NCI-H2029 (cell line): ENCODE results near the gene PSTPIP2.
"Not testable (repeated sequence)": the region's sequence is repeated elsewhere in the genome, so short reads cannot be mapped to it uniquely, and the experiment has no call there.

Experiments used
- DNase-seq: peaks from one replicate; lab custom pipeline; 2025; lab: John Stamatoyannopoulos, UW

Gene PSTPIP2

DNA sequence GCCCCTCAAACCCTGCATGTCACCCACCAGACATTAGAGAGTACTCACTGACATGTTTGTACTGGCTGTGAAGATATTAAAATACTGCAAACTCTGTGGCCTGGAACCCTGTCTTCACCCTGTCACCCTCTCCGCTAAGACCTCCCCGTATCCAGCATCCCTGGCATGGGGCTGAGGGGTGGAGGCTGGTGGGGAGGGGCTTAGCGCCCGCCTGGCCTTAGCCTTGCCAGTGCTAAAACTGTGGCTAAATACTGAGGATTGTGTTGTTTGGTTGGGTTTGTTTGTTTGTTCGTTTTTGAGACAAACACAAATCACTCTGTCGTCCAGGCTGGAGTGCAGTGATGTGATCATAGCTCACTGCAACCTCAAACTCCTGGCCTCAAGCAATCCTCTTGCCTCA, 1.8 kb downstream of the PSTPIP2 start:
- no peak for DNase-seq

GRCh38 chr18:46069524-46069923, 2.5 kb downstream of the PSTPIP2 start:
- DNase-seq, result no peak

DNA sequence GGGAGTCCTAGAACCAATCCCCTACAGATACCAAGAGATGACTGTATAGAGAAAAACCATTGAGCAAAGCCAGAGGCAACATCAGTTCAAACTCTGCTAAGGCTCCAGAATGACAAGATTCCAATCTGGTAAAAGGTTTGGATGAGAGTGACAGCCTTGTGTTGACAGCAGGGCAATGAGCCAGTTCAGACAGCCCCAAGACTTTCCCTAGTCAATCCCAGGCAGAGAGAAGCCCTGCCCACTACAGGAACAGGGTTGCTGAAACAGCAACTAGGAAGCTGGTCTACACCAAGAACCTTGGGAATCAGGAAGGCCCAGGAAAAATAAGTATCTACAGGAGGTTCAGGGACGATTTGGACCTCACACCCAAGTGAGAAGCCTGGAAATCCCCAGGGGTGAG, 3.3 kb downstream of the PSTPIP2 start:
- DNase-seq, result no peak

DNA sequence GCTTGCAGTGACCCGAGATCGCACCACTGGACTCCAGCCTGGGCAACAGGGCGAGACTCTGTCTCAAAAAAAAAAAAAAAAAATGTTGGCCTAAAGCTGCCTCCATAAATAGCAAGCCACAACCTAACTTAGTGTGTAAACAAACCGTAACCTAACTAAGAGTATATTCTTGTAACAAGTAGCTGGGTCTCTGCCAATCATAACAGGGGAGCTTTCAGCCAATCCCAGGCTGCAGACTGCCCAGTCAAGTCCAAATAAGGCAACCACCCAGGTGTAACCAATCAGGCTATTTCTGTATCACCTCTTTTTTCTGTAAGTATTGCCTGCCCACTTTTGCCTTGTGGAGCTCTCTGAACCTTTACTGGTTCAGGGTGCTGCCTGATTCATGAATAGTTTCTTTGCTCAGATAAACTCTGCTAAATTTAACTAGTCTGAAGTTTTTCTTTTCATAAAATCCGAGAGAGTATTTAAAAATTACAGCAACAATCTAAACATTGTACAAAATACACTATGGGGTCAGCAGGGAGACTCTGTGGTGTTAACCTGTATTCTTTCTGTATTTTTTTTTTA, 4.5 kb downstream of the PSTPIP2 start:
- DNase-seq, result peak; percentile 71

DNA sequence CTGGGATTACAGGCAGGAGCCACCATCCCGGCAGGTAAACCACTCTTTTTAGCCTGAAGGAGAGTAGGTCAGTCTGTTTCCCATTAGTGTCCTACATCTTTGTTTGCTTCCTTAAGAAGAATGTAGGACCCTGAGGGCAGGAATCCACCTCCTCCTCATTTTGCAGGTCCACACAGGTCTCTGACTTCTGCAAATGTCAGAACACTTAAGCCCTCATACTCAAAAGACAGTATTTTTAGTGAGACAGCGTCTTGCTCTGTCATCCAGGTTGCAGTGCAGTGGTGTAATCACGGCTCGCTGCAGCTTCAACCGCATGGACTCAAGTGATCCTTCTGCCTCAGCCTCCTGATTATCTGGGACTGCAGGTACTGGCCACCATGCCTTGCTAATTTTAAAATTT, 9.3 kb downstream of the PSTPIP2 start:
- DNase-seq, result no peak

- no peak for DNase-seq
These were observed 10.3 kb downstream of the PSTPIP2 start for GRCh38 chr18:46061796-46062195.

GRCh38 chr18:46061387-46061786, 10.7 kb downstream of the PSTPIP2 start:
- no peak for DNase-seq

- no peak for DNase-seq
These were observed 11.7 kb downstream of the PSTPIP2 start for GRCh38 chr18:46060359-46060841.

GRCh38 chr18:46055838-46056230, 16.2 kb downstream of the PSTPIP2 start:
- no peak for DNase-seq

DNA sequence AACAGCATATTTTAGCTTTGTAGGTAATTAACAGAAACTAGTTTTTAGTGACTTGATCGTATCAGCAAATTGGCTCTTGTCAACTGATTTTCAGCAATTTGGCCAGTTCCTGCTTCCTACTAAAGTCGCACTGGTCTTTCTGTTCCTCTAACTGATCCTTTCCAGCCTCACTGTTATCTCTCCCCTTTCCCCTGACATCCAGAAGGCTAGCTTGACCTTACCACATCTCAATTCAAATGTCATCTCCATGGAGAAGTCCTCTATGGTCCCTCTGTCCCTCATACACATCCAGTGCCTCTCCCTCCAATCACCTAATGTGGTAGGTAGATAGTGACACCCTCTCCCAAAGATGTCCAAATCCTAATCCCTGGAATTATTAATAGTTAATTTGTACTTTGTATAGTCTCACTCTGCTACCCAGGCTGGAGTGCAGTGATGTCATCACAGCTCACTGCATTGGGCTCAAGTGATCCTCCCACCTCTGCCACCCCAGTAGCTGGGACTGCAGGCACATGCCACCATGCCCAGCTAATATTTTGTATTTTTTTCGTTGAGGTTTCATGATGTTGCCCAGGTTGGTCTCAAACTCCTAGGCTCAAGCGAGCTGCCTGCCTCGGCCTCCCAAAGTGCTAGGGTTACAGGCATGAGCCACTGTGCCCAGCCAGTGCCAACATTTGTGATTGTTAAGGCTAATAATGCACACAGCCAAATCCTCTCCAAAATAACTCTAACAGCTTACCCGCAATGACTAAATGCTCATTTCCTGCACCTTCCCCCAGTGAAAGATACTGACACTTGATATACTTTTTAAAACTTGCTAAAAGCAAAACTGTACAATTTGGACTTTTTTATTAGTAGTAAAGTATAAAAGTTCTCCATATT, 16.9 kb downstream of the PSTPIP2 start:
- DNase-seq, result no peak

DNA sequence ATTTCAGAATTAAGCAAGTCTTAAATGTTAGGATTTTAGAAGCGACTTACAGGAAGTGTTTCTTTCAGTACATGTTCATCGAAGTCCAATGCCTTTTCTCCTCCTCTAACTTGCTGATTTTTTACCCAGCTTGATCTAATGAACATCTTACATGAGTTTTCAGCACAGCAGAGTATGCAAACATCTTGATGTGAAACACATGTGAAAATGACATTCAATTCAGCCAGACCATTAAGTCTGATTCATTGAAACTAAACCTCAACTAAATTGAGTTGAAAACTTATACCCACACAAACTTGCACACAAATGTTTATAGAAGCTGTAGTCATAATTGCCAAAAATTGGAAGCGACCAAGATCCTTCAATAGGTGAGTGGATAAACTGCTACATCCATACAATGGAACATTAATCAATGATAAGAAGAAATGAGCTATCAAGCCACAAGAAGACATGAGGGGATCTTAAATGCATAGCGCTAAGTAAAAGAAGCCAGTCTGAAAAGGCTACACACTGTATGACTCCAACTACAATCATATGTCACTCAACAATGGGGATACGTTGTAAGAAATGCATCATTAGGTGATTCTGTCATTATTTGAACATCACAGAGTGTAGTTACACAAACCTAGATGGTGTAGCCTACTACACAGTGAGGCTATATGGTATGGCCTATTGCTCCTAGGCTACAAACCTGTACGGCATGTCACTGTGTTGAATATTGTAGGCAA, 18.5 kb downstream of the PSTPIP2 start:
- DNase-seq, result no peak

- DNase-seq, result no peak
These were observed 20.2 kb downstream of the PSTPIP2 start for GRCh38 chr18:46051731-46052461.

DNA sequence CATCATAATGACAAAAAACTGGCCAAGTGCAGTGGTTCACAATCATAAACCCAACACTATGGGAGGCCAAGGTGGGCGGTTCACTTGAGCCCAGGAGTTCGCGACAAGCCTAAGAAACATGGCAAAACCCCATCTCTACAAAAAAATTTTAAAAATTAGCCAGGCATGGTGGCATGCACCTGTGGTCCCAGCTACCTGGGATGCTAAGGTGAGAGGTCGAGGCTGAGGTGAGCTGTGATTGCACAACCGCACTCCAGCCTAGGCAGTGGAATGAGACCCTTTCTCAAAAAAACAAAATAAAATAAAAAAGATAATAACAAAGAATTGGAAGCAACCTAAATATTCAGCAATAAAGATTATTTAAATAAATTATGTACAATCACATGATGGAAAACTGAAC, 21.8 kb downstream of the PSTPIP2 start:
- no peak for DNase-seq

GRCh38 chr18:46048641-46049040, 23.4 kb downstream of the PSTPIP2 start:
- no peak for DNase-seq

DNA sequence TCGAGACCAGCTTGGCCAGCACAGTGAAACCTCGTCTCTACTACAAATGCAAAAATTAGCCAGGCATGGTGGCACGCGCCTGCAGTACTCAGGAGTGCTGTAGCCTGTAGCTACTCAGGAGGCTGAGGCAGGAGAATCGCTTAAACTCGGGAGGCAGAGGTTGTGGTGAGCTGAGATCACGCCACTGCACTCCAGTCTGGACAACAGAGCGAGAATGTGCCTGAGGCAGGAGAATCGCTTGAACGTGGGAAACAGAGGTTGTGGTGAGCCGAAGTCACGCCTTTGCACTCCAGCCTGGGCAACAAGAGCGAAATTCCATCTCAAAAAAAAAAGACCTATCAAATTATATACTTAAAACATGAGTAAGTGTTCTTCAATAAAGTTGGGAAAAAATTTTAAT, 24.7 kb downstream of the PSTPIP2 start:
- not testable (repeated sequence) for DNase-seq

GRCh38 chr18:46046688-46047087, 25.4 kb downstream of the PSTPIP2 start:
- DNase-seq, result no peak

DNA sequence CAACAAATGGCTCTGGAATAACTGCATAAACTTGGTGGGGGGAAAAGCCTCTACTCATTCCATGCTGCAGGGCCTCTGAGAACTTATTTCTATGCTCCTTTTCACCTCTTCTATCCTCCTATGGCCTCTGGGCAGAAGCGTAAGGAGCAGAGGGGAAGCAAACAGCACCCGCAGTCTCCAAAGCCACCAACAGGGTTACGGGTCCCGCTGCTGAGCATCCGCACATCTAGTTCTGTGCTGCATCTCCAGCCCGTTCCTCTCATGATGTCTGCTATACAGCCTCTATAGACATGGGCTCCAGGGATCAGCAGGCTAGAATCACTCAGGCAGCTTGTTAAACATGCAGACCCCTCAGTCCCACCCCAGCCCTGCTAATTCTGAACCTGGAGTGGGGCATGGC, 25.9 kb downstream of the PSTPIP2 start:
- DNase-seq, result no peak

DNA sequence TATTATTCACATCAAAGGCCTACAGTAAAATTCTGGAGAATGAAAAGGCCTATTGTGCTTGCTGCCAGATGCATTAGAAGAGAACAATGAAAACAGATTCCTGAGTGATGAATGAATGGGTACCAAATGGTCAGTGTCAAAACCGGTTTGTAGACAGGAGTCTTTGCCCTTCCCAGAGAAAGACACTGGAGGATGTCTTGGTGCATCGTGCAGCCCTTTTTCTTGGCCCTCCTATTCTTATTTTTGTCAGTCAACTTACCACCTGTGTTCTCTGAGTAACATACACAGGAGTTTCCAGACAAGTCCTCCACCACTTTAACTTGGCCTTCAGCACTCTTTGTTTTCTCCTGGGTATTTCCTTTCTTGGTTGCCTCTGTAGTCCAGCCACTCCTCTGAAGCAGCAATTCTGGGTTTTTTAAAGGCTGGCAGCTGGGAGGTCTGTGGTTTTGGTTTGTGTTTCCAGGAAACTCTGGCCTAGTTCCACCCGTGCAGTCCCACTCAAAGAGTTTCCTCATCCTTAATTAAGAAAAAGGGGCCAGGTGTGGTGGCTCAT, 29.4 kb downstream of the PSTPIP2 start:
- no peak for DNase-seq

GRCh38 chr18:46040747-46041104, 31.3 kb downstream of the PSTPIP2 start:
- no peak for DNase-seq

DNA sequence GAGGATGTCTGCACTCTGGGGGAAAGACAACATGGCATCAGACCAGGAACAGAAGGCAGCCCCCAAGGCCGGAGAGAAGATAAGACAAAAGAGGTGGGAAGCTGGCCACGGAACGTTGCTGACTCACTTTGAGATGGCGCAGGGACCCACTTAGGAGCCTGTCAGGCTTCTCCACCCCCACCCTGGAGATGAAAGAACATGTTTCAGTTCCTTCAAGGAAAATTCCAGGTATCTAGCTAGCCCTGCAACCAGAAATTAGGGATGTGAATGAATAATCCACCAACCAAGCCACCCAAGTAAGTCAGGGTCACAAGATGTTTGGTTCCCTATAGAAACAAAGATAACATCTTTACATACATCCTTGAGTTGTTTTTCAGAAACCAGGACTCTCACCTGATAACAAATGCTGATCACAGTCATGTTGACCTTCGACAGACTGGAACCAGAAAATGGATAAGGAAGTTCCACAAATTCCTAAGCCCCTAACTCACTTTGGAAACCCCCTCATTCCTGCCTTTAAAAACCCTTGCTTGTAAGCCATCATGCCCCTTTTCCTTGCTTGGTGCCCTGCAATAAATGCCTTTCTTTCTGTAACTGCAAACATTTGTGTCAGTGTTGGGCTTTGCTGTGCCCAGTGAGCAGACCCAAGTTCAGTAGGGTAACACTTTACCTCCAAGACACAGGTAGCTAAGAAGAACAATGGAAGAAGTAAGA, 31.9 kb downstream of the PSTPIP2 start:
- no peak for DNase-seq
